HG02798 (cell line): ENCODE results near the gene MICA.
A peak's percentile ranks its signal among the peaks of the same experiment; 100 is the strongest.
"Not testable (repeated sequence)": the region's sequence is repeated elsewhere in the genome, so short reads cannot be mapped to it uniquely, and the experiment has no call there.

Experiments used
- ATAC-seq: cut with Tn5 transposase; IDR thresholded peaks from one replicate; pipeline ENCODE4 v1.9.1; 2021; ENCODE audit warnings: mild to moderate bottlenecking; ENCODE audit not compliant: unreplicated experiment, poor library complexity

Gene MICA

DNA sequence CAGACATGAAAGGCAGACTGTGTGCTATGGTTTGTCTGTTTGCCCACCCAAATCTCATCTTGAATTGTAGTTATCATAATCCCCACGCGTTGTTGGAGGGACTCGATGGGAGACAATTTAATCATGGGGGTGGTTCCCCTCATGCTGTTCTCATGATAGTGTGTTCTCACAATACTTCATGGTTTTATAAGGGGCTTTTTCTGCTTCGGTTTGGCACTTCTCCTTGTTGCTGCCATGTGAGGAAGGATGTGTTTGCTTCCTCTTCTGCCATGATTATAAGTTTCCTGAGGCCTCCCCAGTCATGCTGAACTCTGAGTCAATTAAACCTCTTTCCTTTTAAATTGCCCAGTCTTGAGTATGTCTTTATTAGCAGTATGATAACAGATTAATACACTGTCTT lies 47.4 kb downstream of the MICA start:
- no peak for ATAC-seq

GRCh38 chr6:31452859-31453258 lies 49.5 kb downstream of the MICA start:
- ATAC-seq: no peak

DNA sequence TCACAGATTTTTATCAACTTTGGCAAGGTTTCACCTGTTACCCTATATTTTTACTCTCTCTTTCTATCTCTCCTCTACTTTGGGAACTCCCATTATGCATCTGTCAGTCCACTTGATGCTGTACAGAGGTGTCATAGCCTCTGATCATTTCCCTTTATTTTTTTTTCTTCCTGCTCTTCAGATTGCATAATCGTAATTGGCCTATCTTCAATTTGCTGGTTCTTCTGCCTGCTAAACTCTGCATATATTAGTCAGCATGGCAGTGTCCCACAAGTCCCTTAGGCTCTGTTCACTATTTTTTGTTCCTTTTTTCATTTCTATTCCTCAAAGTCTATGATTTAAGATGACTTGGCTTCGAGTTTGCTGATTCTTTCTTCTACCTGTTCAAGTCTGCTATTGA lies 49.9 kb downstream of the MICA start:
- no peak for ATAC-seq

- ATAC-seq: not testable (repeated sequence)
Observed at GRCh38 chr6:31459864-31460263, 56.5 kb downstream of the MICA start.

DNA sequence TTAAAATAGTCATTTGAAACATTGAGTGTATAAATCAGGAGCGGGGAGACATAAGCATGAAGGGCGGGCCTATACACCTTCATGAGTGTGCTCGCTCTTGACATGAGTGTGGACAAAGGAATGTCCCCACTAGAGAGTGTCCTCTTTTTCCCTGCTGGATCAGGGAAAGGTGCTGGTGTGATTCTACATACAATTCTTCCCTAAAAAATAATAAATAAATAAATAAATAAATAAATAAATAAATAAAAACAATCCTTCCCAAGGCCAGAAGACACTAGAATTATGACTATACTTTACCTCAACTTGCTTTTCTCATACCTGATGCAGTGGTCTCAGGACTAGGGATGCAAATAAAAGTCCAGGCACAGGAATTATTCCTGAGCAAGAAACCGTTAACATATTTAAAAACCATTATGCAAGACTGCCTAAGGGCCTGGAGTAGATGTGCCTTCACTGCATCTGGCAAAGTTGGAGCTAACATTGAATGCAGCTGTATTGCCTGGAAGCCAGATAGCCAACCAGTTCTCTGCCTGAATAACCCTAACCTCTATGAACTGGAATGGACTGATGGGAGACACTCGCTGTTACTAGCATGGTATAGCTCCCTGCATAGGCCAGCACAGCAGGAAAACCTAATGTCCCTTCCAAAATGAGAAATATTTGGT lies 57.1 kb downstream of the MICA start:
- ATAC-seq: no peak

- no peak for ATAC-seq
Observed at GRCh38 chr6:31462026-31462963, 58.9 kb downstream of the MICA start.

DNA sequence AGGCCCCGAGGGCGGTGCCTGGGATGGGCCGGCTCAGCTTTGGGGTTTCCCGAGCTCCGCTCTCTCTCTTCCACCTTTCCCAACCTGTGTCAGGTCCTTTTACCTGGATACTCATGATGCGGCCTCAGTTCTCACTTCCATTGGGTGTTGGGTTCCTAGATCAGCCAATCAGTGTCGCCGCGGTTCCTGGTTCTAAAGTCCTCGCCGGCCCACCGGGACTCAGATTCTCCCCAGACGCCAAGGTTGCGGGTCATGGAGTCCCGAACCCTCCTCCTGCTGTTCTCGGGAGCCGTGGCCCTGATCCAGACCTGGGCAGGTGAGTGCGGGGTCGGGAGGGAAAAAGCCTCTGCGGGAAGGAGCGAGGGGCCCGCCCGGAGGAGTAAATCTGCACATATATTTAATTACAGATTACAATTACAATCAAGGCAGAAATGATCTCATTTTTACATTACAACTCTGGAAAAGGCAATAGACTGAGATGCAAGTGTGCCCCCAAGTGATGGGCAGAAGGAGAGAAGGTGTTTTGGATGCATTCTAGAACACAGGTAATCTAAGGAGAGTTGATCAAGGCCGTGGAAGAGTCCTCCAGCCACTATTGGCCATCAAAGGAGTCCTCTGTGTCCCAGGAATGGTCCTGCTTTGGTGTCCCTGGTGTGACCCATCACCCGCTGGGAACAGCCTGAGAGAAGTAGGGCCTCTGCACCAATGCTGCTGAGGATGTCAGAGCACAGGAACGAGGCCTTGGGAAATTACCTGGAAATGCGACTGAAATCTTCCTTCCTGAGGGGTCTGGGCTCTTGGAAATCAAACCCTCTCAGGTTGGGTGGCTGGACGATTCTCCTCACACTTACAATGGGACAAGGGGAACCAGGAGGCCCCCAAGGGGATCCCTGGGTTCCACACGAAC lies 59.8 kb downstream of the MICA start:
- peak; percentile 94 for ATAC-seq

DNA sequence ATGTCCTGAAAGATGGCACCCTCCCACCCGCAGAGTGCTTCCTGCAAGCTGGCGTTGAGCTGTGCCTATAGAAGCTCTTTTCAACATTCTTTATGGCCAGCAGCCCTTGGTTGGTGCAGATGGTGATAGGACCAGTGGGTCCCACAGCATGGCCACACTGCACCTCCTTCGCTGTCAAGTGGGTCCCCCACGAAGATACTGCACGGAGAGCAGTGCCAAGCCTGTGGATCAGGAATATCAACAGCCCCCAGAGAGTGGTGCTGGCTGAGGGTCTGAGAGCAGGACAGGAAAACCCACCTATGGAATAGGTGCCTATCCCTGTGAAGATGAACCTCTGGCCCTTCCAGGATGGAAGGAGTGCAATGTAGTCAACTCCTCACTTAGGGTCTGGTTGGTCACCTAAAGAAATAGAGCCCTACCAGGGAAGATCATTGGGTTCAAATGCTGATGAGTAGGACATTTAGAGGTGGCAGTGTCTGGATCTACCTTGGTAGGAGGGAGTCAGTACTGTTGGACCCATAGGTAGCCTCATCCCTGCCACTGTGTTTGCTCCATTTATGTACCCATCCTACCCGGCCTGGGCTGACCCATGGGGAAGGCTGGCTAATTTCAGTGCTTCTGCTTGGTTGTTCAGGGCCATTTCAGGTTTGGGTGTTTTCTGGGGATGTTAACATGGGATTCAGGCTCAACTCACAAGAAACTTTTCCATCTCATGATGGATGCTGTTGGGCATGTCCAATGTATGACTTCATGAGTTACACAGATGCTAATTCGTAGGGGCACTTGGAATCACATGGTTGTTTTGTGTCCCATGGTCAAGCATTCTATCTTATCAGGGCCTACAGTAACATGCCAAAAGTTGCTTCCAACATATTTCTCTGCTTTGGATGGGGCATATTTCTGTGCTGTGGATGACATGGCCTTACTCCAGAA lies 61.1 kb downstream of the MICA start:
- ATAC-seq: no peak
